Activated CD4-positive, alpha-beta T cell treated with anti-CD3 and anti-CD28 coated beads, Interleukin-10, Interleukin-2, amounts not matched to agents 100 ng/mL and 50 ng/mL, durations not matched to agents 16 hours and 8 hours (primary cell): ENCODE results near the gene GPR63.

ENCODE experiments used
- DNase-seq: peaks from one replicate; pipeline ENCODE4 v3.0.0-alpha.2; 2020

The GPR63 gene

DNA sequence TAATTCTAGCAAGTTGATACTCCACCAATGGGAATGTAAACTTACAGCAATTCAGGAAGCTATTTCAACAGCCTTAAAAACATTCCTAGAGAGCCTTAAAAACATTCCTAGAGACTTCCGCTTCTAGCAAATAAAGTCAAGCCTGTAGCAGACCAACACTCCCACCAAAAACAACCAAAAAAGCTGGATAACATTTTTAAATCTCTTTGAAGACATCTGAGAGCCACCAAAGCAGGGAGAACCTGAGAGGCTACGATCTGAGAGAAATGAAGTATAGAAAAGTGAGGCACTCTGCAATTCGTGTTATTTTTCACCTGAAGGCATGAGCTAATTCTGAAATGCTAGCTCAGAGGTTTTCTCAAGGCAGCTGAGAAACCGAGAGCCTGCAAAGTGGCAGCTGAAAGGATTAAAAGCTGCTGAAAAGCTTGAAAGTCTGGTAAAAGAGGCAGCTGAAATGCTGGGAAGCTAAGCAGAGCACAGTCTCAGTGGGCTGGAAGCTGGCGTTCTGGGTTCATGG, 20.9 kb downstream of the GPR63 start:
- no peak for DNase-seq

DNA sequence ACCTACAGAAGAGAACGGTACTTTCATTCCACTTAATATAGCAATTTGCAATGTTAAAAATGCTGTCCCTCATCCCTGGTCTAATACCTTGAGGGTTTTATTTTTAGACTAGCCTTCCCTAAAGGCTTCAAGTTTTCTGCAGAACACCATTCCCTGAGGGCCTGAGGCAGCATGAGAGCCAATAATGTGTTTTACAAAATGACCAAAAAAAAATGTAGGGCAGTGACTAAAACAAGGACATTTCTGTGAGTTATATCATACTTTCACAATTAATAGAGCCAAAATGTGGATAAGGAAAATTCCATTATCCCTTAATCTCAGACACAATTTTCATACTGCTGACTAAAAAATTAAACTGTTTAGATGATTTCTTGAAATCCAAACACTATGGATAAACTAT, 22.7 kb downstream of the GPR63 start:
- no peak for DNase-seq

DNA sequence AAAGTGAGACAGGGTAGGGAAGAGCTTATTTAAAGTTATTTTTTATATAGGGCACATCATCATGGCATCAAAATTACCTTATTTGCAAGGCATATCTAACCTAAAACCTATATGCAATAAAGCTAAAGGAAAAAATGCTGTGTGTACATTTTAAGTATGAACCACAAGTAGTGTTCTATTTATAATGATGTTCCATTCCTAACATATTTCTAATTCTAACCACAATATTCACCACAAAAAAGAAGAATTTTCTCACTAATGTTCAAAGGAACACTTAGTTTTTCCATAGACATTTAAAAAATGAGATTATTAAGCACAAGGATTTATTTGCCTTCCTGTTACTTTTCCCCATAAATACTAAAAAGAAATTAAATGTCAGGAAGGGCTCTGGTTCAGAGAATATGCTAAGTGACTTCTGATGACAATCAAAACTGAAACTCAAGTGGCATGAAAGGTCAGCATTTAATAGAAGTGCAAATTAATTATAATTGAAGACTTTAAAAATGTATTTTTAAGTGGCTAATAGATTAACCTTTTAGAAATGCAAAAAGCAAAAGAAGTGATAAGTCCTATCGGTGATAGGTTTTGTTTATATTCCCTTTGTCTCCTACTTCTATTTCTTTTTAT, 25.1 kb downstream of the GPR63 start:
- no peak for DNase-seq

DNA sequence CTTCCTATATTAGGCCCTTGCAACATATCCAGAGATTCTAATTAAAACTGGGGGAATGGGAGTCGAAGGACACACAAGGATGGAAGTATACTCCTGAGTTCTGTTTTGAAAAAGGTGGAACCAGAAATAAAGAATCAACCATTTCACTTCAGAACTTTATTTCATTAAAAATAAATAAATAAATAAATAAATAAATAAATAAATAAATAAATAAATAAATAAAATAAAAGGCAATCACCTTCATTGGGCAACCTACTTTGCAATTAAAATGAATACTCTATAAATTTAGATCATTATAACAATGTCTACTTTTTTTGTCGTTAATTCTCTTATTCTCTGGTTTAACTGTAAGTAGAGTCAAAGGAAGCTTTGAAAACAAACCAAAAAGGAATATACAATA, 25.6 kb downstream of the GPR63 start:
- DNase-seq: no peak

DNA sequence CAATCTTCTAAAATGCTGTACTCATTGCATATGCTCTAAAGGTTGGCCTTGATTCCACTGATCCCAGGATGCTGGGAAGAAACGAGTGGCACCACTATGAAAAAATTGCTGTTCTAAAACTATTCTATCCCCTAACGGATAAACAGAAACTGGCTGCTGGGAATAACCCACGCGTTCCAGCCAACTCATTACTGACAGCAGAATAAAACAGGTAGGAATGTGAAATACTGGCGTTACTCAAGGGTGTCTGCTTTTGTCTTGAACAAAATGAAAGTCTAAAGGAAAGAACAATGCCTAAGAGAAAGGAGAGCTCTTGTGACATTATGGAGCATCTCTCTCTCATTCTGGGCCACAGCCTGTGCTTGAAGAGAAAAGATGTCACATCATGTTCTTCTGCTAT, 26.1 kb downstream of the GPR63 start:
- DNase-seq: no peak

DNA sequence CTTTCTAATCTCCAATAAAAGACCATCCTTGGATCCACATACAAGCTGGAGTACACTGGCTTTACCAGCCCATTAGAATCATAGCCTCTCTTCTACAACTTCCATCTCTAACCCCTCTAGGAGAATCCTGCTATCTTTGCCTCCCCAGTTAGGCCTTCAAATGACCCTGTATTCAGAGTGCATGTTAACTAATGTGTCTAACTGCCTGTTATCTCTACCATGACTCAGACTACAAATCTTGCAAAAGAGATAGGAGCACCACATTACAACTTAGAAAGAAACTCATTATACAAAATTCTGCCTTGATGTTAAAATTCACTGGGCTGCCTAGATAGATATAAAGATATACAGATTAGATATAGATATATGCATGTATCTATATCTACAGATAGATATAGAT, 28.2 kb downstream of the GPR63 start:
- DNase-seq: no peak

DNA sequence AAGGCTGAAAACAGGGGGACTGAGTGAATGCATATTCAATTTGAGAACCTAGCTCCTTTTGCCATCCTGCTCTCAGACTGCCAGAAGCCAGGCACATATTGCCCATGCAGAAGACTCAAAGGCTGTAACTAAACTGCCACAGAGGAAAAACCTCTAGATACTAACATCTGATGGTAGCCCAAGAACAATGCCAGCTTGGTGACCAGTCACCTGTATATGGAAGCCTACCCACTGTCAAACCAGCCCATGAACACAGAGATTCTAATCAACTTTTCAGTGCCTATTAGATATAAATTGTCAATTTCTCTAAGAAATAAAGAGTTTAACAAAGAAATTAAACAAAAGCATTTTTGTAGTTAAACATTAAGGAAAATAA, 34.2 kb downstream of the GPR63 start:
- no peak for DNase-seq

DNA sequence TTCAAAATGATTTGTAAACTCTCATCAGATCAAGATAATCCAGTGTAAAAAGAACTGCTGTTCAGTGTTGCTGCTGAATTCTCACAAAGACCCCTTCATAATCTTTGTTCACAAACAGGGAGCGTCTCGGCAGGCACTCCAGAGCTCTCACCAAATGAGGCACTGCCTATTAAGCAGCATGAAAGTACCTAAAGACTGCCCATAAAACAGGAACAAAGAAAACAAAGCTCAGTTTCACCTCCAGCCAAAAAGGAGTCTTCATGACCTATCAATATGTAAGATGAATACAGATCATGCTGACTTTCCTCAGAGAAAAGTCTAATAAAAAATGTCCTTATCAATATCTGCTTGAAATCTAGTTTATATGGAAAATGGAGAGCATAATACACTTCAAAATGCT, 41.8 kb downstream of the GPR63 start:
- no peak for DNase-seq

DNA sequence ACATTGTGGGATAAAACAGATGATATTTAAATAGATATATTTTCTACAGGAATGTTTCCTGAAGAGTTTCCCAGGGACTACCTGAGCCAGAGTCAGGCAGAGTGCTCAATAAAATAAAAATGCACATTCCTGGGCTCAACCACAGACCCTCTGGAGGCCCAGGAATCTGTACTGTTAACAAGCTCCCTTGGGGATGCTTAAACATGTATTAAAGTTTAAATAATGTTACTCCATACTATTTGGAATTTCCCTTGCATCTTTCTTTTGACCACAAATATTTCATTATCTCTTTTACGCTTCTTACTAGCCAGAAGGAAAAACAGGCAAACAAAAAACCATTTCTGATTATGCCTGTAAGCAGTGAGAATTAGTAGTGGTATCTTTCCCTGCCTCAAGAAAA, 42.3 kb downstream of the GPR63 start:
- no peak for DNase-seq

DNA sequence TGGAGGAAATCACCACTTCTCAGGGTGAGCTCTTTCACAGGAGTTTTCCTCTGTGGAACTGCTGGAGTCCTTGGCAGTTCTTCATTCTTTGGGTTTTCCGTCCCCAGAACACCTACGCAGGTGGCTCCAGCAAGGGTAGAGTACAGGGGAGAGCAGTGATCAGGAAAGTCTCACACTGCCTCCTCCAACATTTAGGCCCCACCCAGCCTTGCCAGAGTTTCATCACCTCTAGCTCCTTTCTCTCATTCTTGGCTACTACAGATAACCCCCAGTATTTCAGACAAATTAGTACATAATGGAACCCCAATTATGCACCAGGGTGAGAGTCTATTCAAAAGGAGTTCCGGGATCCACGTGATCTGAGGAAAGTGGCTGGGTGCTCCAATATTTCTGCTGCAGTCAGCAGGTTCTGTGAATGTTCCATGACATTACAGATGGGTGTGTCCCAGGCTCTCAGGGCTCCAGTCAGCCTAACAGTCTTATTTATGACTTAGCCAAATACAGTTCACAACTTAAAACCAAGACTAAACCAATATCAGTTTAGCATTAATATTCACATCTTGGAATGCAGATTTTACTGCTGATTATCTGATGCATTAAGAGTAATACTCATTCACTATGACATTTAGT, 44.6 kb downstream of the GPR63 start:
- no peak for DNase-seq

DNA sequence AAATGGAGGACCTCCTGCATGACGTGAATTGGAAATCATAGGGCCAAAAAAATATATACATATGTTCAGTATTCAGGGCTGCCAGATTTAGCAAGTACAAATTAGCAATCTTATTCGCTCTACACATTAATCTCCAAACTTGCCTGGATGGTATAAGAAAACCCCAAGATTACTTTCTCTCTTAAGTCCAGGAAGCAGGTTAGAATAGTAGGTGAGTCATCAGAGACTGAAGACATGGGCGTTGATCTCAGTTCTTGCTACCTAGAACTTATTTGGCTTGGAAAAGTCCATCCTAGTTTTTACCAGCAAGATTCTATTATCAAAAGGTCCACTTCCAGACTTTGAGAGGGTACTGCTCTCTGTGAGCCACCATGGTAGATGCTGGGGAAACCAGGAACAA, 47.4 kb downstream of the GPR63 start:
- no peak for DNase-seq

DNA sequence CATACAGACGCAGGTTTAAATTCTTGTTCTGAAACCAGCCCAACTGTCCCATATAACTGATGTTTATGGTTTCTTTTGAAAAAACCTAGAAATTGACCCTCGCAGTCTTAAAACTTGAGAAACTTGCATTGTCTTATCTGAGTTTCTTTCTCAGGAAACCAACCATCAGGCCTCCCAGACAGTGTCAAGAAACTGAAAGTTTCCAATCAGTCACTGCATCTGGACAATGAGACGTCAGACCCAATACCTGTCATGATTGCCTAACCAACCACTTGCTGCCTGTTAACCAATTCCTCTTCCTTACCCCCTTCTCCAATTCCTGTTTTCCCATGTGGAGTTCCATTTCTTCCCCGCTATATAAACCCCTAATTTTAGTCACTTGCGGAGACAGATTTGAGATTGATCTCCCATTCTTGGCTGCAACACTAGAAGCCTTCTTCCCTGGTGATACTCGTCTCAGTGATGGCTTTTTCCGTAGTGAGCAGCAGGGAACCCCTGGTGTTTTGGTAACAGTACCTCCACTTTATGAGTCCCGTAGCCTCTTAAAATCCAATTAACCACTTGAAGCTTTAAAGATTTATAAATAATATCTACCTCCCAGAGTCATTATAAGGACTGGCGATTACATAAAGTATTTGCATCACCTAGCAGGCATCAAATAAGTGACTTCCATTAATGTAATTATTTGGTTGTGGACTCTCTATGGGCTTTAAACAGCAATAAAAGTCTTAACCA, 49.3 kb downstream of the GPR63 start:
- DNase-seq: no peak

DNA sequence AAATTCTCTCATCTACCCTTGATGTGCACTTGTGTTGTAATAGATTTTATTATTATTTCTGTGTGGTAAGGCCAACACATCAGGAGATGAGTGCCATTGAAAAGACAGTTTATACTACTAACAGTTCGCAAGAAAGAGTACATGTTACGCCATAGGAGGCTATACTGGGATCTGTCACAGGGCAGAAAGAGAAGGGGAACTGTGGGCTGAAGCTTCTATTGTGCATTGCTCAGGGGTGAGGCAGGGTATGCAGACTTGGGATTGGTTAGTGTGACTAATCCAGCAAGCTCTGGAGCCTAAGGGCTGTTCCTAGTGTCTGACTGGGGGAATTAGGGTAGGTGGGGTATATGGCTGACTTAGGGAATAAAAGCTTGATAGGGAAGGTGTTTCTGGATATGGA, 50.9 kb downstream of the GPR63 start:
- no peak for DNase-seq

DNA sequence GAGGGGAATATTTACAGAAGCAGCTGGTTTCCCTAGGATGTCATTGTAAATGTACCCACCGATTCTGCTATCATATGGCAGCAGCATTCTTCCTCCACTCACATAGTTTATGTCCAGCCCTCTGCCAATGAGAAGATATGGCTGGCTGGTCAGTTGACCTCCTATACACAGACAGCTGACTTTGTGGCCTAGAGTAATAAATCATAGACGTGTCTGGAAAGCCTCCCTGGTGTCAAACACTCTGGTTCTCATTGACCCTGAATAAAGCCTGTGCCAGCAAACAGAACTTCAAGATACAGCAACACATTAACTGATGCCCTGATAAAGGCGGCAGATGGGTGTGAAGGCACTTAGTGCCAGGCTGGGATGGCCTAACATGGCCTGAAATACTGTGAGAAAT, 52.6 kb downstream of the GPR63 start:
- DNase-seq: no peak

DNA sequence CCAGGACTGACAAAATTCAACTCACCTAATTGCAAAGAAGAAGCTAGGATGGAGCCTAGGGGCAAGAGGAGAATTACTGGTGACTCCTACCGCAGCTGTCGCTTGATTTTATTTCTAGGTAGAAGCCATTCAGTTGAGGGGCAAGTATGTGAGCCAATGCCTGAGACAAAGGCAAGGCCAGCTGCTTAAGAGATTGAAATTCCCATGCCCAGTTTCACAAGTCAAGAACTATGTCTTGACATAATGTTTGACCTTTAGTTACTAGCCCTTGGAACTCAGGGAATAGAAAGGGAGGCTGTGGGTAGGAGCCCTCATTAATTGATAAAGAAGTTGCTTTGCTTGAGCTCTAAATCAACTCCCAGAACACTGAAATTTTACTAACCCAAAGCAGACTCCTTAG, 54.0 kb downstream of the GPR63 start:
- no peak for DNase-seq

DNA sequence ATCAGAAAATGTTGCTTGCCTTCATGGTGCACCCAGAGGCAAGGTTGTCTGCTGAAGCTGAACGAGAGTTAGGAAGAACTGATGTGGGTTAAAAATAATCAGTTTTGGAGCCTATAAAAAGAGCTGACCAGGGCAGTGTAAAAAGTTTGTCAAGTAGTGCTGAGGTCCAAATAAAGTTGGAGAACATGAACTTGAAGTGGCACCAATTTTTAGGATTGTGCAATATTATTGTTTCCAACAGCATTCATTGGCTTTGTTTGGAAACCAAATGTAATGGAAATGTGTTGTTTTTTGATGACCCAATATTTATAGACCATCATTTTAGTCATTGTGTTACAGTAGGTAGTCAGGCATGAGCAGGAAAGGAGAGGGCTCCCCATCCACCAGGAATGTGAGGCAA, 55.7 kb downstream of the GPR63 start:
- DNase-seq: no peak

DNA sequence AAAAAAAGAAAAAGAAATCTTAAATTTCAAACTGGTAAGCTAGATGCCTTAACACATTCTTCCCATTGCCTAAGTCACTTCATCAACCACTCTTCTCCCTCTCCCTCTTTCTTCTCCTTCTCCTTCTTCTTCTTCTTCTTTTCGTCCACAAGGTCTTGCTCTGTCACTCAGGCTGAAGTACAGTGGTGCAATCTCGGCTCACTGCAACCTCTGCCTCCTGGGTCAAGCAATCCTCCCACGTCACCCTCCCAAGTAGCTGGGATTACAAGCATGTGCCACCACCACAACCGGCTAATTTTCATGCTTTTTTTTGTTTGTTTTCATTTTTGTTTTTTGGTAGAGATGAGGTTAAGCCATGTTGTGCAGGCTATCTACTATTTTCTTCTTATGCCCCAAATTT, 60.2 kb downstream of the GPR63 start:
- DNase-seq: no peak

DNA sequence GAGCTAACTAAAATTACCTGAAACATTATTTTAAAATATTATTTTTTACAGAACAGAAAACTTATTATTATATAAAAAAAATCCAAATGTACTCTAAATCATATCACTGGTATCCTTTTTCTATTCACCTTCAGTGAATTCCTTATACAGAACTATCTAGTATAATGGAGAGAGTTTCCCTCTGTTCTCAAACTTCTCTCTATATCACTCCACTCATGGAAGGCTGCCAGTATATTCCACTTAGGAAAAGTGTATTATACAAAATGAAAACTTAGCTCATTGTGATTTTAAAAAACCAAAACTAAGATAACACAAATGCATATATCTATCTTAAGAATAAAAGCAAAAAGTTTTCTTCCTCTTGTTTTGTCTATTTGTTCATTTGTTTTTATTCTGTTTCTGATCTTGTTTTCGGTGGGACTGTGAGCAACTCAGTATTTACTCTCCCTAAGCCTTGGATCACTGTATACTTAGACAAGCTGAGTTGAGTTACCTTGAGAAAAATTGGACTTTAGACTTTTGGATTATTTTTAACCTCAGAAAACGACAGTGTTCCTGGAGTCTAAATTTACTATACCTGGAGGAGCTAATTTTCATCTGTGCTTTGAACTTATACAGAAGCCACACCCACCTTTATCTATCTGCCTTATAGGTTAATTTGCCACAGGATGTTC, 61.4 kb downstream of the GPR63 start:
- DNase-seq: no peak

DNA sequence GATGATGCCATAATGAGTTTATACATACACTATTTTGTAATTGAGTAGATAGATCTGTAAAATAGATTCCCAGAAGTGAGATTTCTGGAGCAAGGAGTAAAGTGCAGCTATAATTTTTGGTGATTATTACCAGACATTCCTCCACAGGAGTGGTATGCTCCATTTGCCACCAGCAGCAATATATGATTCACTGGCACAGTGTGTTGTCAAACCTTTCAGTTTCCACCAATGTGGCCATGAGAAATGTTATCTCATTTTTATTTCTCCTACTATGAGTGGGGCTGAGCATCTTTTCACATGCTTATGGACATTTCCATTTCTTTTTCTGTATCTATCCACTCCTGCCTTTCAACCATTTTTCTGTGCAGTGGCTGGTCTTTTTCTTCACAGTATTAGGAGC, 70.5 kb downstream of the GPR63 start:
- no peak for DNase-seq

DNA sequence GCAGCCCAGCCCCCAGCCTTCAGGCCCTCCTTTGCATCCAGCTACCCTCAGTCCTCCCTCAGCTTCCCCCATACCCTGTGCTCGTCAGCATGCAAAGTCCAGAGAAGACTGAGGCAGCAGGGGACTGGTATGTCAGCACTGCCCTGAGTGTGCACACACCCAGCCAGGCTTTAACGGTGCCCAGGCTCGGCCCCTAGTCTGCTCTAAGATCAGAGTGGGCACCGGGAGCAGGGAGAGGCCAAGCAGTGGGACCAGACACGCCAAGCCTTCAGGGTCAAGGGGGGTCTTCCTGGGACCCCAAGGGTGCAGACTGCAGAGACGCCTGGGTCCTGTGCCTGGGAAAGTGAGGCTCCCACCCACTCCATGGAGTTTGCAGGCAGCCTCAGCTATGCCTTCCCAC, 74.7 kb downstream of the GPR63 start:
- DNase-seq: no peak

DNA sequence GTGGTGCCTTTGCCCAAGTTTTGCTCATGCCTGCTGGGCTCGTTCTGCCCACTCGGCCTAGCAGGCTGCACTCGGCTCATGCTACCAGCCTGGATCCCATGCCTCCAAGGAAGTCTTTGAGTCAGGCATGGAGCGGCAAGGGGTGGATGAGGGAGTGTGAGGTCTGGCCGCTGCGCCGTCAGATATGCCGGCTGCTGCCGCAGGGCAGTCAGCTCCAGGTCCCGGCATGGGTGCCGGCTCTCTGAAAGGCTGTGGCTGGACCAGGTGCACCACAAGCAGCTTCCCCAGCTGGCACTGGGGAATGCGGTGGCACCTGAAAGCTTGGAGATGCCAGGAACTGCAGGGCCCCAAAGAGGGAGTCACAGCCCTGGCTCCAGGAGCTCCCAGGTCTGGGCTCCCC, 75.5 kb downstream of the GPR63 start:
- DNase-seq: no peak

DNA sequence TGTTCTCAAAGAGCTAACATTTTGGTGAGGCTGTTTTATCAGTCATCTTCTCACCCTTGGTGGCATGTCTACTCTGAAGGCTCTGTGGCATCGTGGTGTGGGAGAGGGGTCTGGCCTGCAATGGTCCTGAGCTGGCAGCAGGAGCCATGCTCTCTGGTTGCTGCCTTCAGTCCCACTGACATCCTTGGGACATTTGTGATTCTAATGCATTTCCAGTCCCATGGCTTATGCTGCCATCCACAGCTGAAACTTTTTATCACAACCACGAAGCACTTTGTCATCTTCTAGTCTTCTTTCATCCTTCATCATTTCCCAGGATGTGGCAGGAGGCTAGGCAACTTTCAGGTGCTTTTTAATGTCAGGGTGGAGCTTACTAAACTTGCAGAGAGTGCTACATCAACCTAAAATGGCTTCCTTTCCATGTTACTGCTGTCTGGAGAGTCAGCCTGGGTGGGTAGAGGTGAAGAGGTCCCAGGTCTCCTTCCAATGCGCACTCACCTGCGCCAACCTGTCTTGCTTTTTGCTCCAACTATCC, 77.1 kb downstream of the GPR63 start:
- DNase-seq: peak; percentile 3

DNA sequence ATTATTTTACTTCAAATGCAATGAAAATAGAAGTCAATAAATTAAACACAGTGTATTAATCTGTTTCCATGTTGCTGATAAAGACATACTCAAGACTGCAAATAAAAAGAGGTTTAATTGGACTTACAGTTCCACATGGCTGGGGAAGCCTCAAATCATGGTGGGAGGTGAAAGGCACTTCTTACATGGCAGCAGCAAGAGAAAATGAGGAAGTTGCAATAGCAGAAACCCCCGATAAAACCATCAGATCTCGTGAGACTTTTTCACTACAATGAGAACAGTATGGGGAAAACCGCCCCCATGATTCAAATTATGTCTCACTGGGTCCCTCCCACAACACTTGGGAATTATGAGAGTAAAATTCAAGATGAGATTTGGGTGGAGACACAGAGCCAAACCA, 82.2 kb downstream of the GPR63 start:
- no peak for DNase-seq

DNA sequence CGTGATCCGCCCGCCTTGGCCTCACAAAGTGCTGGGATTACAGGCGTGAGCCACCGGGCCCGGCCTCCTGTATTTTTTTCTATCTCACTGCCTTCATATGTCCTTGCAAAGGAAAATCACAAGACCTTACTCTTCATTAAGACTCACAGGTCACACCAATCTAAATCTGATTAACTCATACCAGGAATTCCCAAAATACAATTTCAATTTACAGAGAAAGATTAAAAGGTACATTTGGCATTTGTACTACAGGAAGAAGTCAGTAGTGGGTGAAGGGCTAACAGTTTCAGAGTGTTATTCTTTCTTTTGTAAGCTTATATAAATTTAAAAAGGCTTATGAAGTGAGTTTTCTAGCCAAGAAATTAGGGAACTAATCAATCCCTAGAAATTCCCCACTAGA, 87.4 kb downstream of the GPR63 start:
- no peak for DNase-seq
